Myometrial cell (primary cell): ENCODE results near the gene ADCY4. TPM values are rescaled to one million over a fixed set of nuclear protein-coding genes. Genes with fewer than 3 reads are reported as not detected.

ENCODE experiments used
- total RNA-seq: library from RNA; depleted of rRNA; stranded (reverse); fragments of >200 nt; gene quantifications from 2 replicates; pipeline ENCODE4 v1.2.3, GENCODE V29; 2015

The ADCY4 gene
- total RNA-seq = not detected in 2 replicates

GRCh38 chr14:24334431-24335291 is at the start of gene ADCY4:
ADCY4 (minus strand) TSS chr14:24335071; CDS start chr14:24334652, 419 bp downstream.

GRCh38 chr14:24367514-24368211 is 32.8 kb upstream of the ADCY4 start, which contains the start of gene NFATC4:
NFATC4 (plus strand) TSS chr14:24368184; CDS start chr14:24368341, 157 bp downstream.

GRCh38 chr14:24339284-24340151 is 4.6 kb upstream of the ADCY4 start, which contains the start of gene RIPK3:
RIPK3 (minus strand) TSS chr14:24339991; CDS start chr14:24339826, 165 bp downstream.

GRCh38 chr14:24310646-24311604 is 23.9 kb downstream of the ADCY4 start, which contains the start of gene LTB4R:
LTB4R (plus strand) TSS chr14:24311502; CDS start chr14:24315652, 4,150 bp downstream.

GRCh38 chr14:24309538-24310264 is 25.2 kb downstream of the ADCY4 start, which contains the start of gene LTB4R2:
LTB4R2 (plus strand) TSS chr14:24310140; CDS start chr14:24310665, 525 bp downstream.

GRCh38 chr14:24307575-24308341 is 27.1 kb downstream of the ADCY4 start, which contains the start of gene CIDEB:
CIDEB (minus strand) TSS chr14:24307977; CDS start chr14:24307858, 119 bp downstream.

GRCh38 chr14:24299255-24300191 is 35.3 kb downstream of the ADCY4 start, which contains the start of the genes DHRS1 and NOP9:
DHRS1 (minus strand) TSS chr14:24299780; CDS start chr14:24299106, 674 bp downstream.
NOP9 (plus strand) TSS chr14:24299850; CDS start chr14:24299955, 105 bp downstream.

GRCh38 chr14:24271134-24271833 is 63.6 kb downstream of the ADCY4 start, which contains the start of gene RABGGTA:
RABGGTA (minus strand) TSS chr14:24271597; CDS start chr14:24271115, 482 bp downstream.

Other genes with a start within 250 kb of the ADCY4 start
- 44.0 and 79.9 TPM in 2 replicates for gene PCK2, start 240.8 kb downstream of the ADCY4 start, total RNA-seq
- 57.1 and 70.3 TPM in 2 replicates for gene DCAF11, start 220.3 kb downstream of the ADCY4 start, total RNA-seq
- gene NRL, start 220.1 kb downstream of the ADCY4 start, total RNA-seq = under 0.01 and 0.29 TPM in 2 replicates
- not detected in 2 replicates for gene FITM1, start 204.4 kb downstream of the ADCY4 start, total RNA-seq
- gene PSME1, start 198.9 kb downstream of the ADCY4 start, total RNA-seq = 181 and 193 TPM in 2 replicates
- gene EMC9, start 193.5 kb downstream of the ADCY4 start, total RNA-seq = 14.0 and 20.2 TPM in 2 replicates
- 105 and 124 TPM in 2 replicates for gene PSME2, start 188.5 kb downstream of the ADCY4 start, total RNA-seq
- gene RNF31, start 187.6 kb downstream of the ADCY4 start, total RNA-seq = 35.7 and 41.8 TPM in 2 replicates
- 66.8 and 80.4 TPM in 2 replicates for gene IRF9, start 173.8 kb downstream of the ADCY4 start, total RNA-seq
- gene REC8, start 163.0 kb downstream of the ADCY4 start, total RNA-seq = 20.0 and 44.7 TPM in 2 replicates
- 70.4 and 79.0 TPM in 2 replicates for gene IPO4, start 146.3 kb downstream of the ADCY4 start, total RNA-seq
- 85.9 and 92.5 TPM in 2 replicates for gene TM9SF1, start 139.6 kb downstream of the ADCY4 start, total RNA-seq
- gene TSSK4, start 129.4 kb downstream of the ADCY4 start, total RNA-seq = not detected in 2 replicates
- gene CHMP4A, start 121.6 kb downstream of the ADCY4 start, total RNA-seq = 28.0 and 40.8 TPM in 2 replicates
- gene MDP1, start 119.0 kb downstream of the ADCY4 start, total RNA-seq = 11.8 and 12.8 TPM in 2 replicates
- gene NEDD8, start 102.7 kb downstream of the ADCY4 start, total RNA-seq = 229 and 231 TPM in 2 replicates
- 83.0 and 111 TPM in 2 replicates for gene GMPR2, start 102.1 kb downstream of the ADCY4 start, total RNA-seq
- 48.6 and 95.1 TPM in 2 replicates for gene TINF2, start 92.4 kb downstream of the ADCY4 start, total RNA-seq
- gene TGM1, start 71.9 kb downstream of the ADCY4 start, total RNA-seq = 0.35 and 4.0 TPM in 2 replicates
- gene RABGGTA, start 63.5 kb downstream of the ADCY4 start, total RNA-seq = 33.1 and 65.2 TPM in 2 replicates
- gene DHRS1, start 35.3 kb downstream of the ADCY4 start, total RNA-seq = 15.3 and 21.3 TPM in 2 replicates
- gene NOP9, start 35.2 kb downstream of the ADCY4 start, total RNA-seq = 15.0 and 22.0 TPM in 2 replicates
- gene CIDEB, start 27.1 kb downstream of the ADCY4 start, total RNA-seq = 1.4 and 2.3 TPM in 2 replicates
- gene LTB4R2, start 24.9 kb downstream of the ADCY4 start, total RNA-seq = 0.18 and 1.4 TPM in 2 replicates
- under 0.01 and 0.71 TPM in 2 replicates for gene LTB4R, start 23.6 kb downstream of the ADCY4 start, total RNA-seq
- not detected in 2 replicates for gene RIPK3, start 4.9 kb upstream of the ADCY4 start, total RNA-seq
- 27.8 and 35.7 TPM in 2 replicates for gene NFATC4, start 33.1 kb upstream of the ADCY4 start, total RNA-seq
- 11.9 and 12.1 TPM in 2 replicates for gene NYNRIN, start 63.9 kb upstream of the ADCY4 start, total RNA-seq
- gene CBLN3, start 94.6 kb upstream of the ADCY4 start, total RNA-seq = 2.8 and 4.6 TPM in 2 replicates
- 39.5 and 41.8 TPM in 2 replicates for gene KHNYN, start 94.9 kb upstream of the ADCY4 start, total RNA-seq
- 18.1 and 32.9 TPM in 2 replicates for gene SDR39U1, start 107.7 kb upstream of the ADCY4 start, total RNA-seq
- not detected in 2 replicates for gene CMA1, start 173.2 kb upstream of the ADCY4 start, total RNA-seq
- not detected in 2 replicates for gene CTSG, start 241.2 kb upstream of the ADCY4 start, total RNA-seq